Stimulated activated CD8-positive, alpha-beta memory T cell treated with anti-CD3 and anti-CD28 coated beads, Interleukin-7, amount 100 ng/mL, for 4 hours (primary cell): Measurements from ENCODE around the gene TMEM119.

ENCODE experiments used
- DNase-seq, 2 donors: peaks; one replicate each; pipeline ENCODE4 v3.0.0-alpha.2; 2020; ENCODE audit warnings: low read depth in 2 of 2

Gene TMEM119

DNA sequence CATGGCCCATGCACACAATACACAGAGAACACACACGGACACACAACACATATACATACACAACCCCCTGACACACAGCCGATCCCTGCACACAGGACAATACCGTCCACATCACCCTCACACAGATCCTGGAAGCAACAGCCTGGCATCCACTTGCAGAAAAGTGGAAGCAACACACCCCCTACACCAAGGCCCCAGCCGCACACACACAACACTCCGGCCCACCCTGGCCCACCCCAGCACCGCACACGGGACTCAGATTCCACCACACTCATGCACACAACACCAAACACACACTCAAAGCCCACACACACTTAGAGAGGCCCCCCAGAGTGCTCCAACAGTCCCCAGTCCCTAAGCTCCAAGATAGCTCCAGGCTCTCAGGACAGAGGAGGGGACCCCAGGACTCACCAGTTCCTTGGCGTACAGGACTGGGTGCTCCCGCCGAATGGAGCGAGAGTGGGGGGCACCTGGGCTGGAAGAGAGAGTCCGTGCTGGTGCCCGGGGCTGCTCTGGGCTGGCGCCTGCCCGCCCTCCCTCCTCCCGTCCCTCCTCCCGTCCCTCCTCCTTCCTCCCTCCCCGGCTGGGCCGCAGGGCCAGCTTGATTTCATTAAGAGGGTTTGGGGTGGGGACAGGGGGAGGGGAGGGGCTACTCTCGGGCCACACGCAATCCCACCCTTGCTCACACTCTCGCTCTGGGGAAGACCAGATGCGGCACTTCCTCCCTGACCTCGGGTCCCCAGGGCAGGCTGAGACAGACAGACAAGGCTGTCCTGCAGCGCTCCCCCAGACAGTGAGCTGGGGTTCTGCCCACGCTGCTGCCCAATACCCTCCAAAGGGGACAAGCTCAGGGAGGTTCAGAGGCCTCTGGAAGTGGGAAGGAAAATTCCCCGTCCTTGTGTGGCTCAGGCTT, at the start of gene TMEM119:
Gene TMEM119 (minus strand): TSS at position 526 of the 913 bp plus-strand sequence. CDS start 5,701 bp downstream, outside the sequence.
- DNase-seq = no peak

- no peak for DNase-seq
Measured at GRCh38 chr12:108646600-108647579, 49.0 kb upstream of the TMEM119 start.

DNA sequence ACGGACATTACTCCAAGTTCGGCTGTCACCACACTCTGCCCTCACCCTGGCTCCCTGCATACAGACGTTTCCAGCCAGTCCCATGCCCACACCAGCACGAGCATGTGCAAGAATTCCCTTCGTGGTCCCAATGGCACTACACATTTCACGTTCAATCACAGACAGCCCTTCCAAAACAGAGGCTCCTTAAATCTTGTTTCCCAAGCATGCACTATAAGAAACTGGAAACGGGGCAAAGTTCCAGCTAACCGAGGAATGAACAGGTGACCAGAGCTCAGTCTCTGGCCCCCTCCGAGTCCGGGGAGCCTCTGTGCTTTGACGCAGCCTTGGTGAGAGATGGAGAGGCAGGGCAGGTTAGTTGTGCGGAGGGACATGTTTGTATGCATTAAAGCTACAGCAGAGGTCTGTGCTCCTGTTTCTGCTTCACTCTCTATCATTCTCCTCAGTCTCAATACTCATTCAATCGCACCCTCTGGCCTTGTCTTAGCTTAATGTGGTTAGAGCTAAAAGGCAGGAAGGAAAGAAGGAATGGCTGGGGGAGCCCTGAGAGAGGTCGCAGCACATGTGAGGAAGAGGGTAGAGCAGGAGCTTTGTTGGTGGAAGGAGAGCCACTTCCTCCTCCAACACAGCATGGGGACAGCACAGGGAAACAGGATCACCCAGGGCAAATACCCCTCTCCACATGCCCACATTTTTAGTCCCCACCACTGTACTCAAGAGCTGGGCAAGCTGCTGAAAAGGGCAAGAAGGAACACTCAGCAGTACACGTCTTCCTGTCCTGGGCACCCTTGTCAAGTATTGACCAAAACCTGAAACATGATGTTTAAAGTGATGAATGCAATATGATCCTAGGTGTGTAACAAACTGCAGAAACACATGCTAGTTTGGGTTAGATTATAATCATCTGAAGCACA, 48.1 kb upstream of the TMEM119 start:
- DNase-seq = no peak

DNA sequence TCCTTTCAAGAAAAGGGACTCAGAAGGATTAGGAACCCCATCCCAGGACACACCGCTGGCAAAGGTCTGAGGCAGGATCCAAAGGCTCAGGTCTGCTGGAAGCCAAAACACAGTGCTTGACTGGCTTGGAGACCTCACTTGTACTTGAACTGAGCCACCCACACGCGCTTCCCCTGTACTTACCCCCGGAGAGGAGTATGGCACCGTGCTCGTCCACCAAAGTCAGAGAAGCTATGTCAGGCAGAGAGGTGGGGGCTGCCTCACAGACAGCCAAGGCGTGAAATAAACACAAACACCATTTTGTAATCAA, 46.9 kb upstream of the TMEM119 start:
- no peak for DNase-seq

GRCh38 chr12:108643941-108644810, 46.3 kb upstream of the TMEM119 start:
- DNase-seq = no peak

GRCh38 chr12:108642899-108643654, 45.2 kb upstream of the TMEM119 start:
- DNase-seq = no peak

DNA sequence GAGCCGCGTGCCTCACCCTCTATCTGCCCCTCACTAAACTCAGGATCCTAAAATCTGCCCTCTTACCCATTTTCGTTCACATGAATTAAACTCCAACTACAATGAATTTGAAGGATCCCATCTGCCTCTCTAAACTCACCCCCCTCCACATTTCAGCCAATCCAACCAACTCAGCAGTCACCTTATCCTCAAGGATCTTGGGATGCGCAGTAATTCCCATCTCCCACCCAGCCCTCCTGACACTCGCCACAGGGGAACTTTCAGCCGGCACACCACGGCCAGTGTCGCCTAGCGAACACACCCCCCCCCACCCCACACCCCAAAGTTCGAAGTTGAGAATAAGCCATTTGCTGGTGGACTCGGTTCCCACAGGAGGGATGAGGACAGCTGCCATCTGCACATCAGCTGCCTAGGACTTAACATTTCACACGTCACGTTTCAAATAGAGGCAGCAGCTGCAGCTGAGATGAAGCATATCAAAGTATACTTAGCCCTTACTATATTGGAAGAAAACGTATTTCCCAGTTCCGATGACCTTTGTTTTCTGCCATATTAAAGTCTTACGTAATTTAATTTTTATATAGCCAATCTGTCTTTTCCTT, 44.5 kb upstream of the TMEM119 start:
- no peak for DNase-seq

DNA sequence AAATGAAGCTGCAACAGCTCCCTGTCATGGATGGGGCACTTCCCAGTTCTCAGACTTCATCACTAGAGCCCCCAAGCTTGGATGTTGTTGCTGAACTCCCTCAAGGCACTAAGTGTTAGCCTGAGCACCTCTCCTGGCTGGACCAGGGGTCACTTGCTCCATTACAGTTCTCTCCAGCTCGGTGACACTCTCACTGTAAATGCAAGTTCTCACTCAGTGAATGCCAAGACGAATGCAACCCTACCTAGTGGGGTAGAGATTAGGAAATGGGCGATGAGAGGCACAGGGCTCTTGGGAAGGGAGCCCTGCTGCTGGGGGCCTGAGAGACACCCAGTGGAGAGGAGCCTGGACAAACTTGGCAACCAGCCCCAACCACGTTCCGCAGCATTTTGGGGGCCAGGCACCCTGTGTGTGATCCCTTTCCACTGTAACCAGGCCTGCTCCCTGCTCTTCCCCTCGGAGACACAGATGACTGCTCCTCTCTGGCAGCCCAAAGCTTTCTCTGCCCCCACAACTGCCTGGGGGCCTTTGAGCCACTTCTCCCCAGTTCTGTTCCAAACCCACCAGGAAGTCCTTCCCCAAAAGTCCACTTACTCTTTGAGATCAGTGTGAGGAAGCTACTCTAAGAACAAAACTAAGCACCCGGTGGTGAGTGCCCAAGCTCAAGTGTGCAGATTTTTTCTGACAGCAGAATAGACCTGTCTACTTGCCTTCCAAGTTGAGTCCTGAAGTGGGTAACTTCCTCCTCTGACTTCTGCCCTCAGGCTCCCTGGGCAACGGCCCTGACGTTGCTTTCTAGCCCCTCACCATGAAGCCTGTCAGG, 43.8 kb upstream of the TMEM119 start:
- no peak for DNase-seq

DNA sequence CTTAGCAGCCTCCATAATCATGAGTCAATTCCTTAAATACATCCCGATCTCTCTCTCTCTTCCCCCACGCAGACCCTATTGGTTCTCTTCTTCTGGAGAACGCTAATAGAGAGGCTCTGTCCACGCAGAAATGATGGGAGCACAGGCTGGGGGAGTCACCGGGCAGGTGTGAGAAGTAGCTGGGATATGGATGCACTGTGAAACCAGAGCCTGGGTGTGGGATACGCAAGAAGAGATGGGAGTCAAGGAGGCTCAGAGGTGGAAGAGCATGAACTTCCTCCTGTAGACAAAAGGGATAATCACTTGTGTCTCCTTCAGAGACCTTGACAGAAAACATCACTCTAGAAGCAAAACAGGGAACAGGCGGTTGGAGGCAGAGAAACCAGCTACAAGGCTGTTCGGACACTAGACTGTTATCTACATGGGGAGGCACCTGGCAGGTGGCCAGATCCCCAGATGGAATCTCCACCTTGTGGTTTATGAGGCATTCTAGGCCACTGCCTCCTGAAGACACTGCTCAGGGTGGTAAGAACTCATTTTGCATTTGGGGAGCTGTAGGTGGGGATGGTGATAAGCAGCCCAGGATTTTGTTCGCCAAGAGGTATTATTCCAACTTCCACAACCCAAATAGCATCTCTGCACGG, 43.0 kb upstream of the TMEM119 start:
- DNase-seq = no peak

DNA sequence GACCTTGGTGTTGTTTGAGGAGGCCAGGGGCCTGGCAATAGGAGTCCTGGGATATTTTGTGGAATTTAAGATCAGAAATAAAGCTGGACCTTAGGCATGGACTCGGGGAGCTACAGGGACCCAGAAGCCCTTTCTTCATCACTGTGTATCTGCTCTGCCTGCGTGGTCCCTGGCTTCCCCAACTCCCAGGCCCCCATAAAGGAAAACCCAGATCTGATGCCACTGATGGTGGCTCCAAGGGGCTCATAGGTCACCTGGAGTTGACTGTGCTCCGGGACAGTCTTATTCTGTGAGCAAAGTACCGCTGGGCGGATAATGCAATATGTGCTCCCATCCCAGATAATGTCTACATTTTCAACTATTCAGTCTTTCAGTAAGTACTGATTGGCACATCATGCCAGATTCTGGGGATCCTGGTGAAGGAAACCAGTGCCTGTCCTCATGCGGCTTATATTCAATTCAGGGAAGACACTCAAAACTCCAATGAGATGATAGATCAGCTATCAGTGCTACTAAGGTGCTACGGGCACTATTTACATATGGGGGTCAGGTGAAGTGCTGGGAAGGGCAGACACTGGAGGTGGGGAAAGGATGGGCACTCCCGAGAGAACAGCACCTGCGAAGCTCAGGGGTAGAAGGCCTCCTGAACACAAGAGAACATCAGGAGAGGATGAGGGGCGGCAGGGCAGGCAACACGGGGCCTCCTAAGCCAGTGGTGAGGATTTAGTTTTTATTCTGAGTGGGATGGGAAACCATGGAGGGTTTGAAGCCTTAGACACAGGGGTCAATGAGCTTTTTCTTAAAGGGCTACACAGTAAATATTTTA, 41.3 kb upstream of the TMEM119 start:
- DNase-seq = no peak

GRCh38 chr12:108638141-108638827, 40.4 kb upstream of the TMEM119 start:
- no peak for DNase-seq

- DNase-seq = no peak
Measured at GRCh38 chr12:108637222-108637971, 39.5 kb upstream of the TMEM119 start.

DNA sequence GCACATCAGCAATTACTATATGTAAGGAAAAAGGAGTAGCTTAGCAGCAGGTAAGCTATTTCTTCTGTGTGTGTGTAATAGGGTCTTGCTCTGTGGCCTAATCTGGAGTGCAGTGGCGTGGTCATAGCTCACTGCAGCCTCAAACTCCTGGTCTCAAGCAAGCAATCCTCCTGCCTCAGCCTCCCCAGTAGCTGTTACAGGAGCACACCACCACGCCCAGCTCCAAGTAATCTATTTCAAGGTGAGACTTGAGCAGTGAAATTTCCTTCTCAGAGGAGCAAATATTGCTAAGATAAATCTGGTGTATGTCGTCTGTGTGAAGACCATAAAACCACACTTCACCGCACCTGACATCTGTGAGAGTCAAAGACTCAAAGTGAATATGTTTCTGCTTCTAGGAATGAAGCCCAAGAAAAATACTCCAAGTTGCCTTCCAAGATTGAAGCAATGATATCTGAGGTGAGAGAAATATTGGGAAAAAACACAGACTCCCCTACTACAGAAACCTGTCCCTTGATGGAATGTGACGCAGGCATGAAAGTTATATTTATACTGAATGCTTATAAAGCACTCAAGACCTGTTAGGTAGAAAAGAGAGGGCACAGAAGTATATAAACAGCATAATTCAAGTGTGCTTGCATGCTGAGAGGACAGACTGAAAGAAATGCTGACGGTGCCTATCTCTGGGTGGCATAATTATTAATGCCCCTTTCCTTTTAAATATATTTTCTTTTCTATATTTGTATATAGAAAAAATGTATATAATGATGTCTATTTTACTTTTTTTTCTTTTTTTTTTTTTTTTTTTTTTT, 38.3 kb upstream of the TMEM119 start:
- no peak for DNase-seq

DNA sequence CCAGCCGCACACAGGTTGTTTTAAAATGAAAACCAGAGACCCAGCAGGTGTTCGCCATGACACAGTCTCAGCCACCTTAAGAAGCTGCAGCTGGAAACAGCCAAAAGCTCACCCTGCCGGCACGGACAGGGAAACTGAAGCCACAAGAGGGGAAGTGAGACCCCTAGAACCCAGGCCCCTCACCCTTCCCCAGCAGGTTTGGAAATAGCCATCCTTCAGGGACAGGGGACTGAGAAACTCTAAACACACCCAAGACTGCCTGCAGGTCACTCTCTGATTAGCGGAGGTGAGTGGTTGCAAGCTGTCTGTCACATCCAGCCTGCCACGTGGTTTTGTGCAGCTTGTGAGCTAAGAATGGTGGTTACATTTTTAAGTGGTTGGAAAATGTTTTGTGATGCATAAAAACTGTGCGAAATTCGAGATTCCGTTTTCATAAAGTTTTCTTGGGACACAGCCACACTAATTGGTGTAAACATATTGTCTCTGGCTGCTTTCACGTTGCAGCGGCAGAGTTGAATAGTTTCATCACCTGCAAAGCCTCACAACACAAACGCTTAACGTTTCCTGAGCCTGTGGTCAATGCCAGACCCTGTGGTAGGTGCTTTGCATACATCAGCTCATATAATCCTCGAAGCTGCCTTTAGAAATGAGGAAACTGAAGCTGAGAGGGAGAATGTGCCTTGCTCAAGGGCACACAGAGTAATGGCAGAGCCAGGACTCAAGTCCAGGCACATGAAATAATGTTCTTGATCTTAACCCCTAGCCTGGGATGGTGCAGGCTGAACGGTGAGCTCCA, 37.5 kb upstream of the TMEM119 start:
- DNase-seq = peak in 1 of 2 donors; percentile 46
